Activated T-cell treated with anti-CD3 and anti-CD28 coated beads, Interleukin-2, amount 50 U/mL, for 24 hours (primary cell): ENCODE data around the gene H6PD.

Experiments
- DNase-seq: peaks from one replicate; pipeline ENCODE4 v3.0.0-alpha.2; 2020
- H3K27ac Mint-ChIP-seq: 2 replicates; pipeline ENCODE4 v1.8.0; 2020; ENCODE audit warnings: mild to moderate bottlenecking, mixed read lengths
- H3K27me3 Mint-ChIP-seq: 2 replicates; pipeline ENCODE4 v1.8.0; 2020; ENCODE audit warnings: mixed read lengths
- H3K36me3 Mint-ChIP-seq: 2 replicates; pipeline ENCODE4 v1.8.0; 2020; ENCODE audit warnings: low read depth, mixed read lengths
- H3K4me1 Mint-ChIP-seq: 2 replicates; pipeline ENCODE4 v1.8.0; 2020; ENCODE audit warnings: low read depth, mixed read lengths
- H3K4me3 Mint-ChIP-seq: 2 replicates; pipeline ENCODE4 v1.8.0; 2020; ENCODE audit warnings: mild to moderate bottlenecking, moderate library complexity, mixed read lengths
- H3K9me3 Mint-ChIP-seq: 2 replicates; pipeline ENCODE4 v1.8.0; 2020; ENCODE audit warnings: mixed read lengths

Gene H6PD, protein sequence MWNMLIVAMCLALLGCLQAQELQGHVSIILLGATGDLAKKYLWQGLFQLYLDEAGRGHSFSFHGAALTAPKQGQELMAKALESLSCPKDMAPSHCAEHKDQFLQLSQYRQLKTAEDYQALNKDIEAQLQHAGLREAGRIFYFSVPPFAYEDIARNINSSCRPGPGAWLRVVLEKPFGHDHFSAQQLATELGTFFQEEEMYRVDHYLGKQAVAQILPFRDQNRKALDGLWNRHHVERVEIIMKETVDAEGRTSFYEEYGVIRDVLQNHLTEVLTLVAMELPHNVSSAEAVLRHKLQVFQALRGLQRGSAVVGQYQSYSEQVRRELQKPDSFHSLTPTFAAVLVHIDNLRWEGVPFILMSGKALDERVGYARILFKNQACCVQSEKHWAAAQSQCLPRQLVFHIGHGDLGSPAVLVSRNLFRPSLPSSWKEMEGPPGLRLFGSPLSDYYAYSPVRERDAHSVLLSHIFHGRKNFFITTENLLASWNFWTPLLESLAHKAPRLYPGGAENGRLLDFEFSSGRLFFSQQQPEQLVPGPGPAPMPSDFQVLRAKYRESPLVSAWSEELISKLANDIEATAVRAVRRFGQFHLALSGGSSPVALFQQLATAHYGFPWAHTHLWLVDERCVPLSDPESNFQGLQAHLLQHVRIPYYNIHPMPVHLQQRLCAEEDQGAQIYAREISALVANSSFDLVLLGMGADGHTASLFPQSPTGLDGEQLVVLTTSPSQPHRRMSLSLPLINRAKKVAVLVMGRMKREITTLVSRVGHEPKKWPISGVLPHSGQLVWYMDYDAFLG

DNA sequence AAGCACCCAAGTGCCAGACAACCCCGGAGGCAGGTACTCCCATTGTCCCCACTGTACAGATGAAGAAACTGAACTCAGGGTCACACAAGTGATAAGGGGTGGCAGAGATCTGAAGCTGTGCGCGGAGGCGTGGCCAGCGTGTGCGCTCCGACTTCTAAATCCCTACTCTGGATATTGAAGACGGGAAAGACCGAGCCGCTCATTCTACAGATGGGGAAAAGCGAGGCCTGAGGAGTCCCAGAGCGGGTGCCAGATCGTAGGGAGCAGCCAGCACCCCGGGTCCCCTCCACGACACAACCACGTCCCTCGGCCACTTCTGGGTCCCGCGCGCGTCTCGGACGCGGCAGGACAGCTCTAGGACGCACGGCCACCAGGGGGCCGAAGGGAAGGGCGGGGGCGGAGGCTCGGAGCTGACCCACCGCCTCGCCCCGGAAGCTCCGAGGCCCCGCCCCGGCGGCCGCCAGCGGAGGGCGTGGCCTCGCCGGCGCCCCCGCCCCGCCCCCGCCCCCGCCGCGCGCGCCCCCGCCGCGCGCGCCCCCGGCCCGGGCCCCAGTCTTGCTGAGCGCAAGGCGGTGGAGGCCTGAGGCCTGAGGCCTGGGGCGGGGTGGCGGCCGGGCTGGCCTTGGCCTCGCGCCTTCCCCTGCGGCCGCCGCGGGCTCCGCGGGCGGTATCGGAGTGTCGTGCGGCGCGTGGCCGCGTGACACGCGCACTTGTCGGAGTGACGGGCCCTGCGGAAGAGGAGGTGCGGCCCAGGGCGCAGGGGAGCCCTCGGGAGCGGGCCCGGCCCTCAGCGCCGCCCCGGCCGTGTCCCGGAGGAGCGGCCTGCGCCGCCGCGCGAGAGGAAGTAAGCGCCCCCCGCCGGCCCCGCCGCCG, at the start of gene H6PD:
H6PD (plus strand) TSS at position 552 of the 873 bp plus-strand sequence. CDS start 10,161 bp downstream, outside the sequence.
- Mint-ChIP-seq H3K4me1 (peaks cover 50% of the 10 kb centered on the region), H3K36me3 (peaks cover 6% of the 10 kb centered on the region), H3K4me3 (peak within 1 kb of the TSS; percentile 85), H3K27me3 (no peaks in the 10 kb centered on the region), H3K27ac (peak within 1 kb of the TSS; percentile 94), H3K9me3 (no peaks in the 10 kb centered on the region)
- peak; percentile 85 for DNase-seq

DNA sequence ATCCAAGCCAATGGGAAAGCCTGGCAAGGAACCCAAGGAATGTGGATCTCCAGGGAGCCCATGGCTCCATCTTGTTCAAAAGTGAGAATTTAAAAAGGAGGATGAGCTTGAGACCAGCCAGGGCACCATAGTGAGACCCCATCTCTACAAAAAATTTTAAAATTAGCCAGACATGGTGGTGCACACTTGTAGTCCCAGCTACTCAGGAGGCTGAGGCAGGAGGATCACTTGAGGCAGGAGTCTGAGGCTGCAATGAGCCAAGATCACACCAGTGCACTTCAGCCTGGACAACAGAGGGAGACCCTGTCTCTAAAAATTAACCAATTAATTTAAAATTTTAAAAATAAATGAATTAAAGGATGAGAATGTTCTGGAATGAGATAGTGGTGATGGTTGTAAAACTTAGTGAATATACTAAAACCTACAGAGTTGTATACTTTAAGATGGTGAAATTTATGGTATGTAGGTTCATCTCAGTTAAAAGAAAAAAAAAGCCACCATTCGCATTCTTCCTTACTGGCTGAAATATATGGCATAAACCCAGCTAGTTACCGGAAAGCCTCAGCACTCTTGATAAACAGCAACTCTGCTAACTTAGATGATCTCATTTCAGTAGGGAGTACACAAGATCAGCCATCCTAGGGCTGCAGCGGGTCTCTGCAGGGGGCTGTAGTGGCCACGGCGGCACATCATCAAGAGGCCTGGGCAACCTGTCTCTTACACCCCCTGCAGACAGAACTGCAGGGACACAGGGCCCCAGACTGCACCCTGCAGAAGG, 48.3 kb upstream of the H6PD start:
- no peak for DNase-seq
- peaks cover 8% of the 10 kb centered on the region for H3K4me1 Mint-ChIP-seq
- no peaks in the 10 kb centered on the region for H3K36me3 Mint-ChIP-seq
- no peaks in the 10 kb centered on the region for H3K9me3 Mint-ChIP-seq
- H3K27ac Mint-ChIP-seq: no peak overlapping the region
- no peak overlapping the region for H3K4me3 Mint-ChIP-seq
- H3K27me3 Mint-ChIP-seq: peaks cover 41% of the 10 kb centered on the region

DNA sequence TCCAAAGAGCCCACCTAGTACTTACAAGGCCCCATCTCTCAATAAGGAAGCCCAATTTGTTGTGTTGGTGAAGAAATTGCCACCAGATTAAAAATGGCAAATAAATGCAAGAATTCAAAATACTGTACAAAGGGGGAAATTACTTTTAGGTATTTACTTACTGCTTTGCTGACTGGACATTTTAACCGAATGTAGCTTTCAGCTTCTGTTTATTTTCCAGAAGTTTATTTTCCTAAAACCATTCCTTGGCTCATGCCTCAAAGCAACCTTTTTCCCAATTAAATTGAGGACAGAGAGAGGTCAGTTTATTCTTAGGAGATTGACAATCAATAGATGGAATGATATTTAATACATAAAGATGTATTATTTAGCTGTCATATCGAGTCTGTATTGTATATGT, 47.6 kb upstream of the H6PD start:
- Mint-ChIP-seq H3K4me3 (no peak overlapping the region), H3K27me3 (peaks cover 35% of the 10 kb centered on the region), H3K27ac (no peak overlapping the region), H3K9me3 (no peaks in the 10 kb centered on the region), H3K4me1 (peaks cover under 1% of the 10 kb centered on the region), H3K36me3 (no peaks in the 10 kb centered on the region)
- no peak for DNase-seq

DNA sequence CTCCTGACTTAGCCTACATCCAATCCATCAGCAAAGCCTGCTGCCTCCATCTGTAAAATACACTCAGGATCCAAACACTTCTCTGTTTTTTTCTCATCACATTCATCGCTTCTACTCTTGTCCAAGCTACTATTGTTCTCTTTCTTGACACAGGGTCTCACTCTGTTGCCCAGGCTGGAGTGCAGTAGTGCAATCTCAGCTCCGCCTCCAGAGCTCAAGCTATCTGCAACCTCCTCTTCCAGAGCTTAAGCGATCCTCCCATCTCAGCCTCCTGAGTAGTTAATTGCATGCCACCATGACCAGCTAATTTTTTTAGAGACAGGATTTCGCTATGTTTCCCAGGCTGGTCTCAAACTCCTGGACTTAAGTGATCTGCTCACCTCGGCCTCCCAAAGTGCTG, 44.3 kb upstream of the H6PD start:
- Mint-ChIP-seq H3K27me3 (peaks cover 19% of the 10 kb centered on the region), H3K36me3 (no peaks in the 10 kb centered on the region), H3K4me3 (no peak overlapping the region), H3K4me1 (no peaks in the 10 kb centered on the region), H3K27ac (no peak overlapping the region), H3K9me3 (no peaks in the 10 kb centered on the region)
- DNase-seq: no peak

DNA sequence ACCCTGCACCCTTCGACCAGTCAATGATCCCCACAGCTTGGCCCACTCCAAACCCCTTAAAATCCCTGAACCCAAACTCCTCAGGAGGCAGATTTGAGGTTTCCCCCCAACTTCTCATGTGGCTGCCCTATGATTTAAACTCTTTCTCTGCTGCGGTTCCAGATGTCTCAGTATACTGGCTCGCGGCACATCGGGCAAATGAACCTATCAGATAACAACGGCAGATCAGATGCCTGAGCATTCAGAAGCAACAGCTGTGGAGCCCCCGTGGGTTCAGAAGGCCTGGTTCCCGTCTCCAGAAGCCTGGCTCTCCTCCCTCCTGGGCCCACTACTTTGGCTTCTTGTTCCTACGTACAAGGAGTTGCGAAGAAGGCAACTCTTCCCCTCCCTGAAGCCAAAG, 43.3 kb upstream of the H6PD start:
- Mint-ChIP-seq H3K9me3 (no peaks in the 10 kb centered on the region), H3K27me3 (peaks cover 23% of the 10 kb centered on the region), H3K36me3 (no peaks in the 10 kb centered on the region), H3K27ac (no peak overlapping the region), H3K4me3 (no peak overlapping the region), H3K4me1 (peaks cover 4% of the 10 kb centered on the region)
- no peak for DNase-seq

DNA sequence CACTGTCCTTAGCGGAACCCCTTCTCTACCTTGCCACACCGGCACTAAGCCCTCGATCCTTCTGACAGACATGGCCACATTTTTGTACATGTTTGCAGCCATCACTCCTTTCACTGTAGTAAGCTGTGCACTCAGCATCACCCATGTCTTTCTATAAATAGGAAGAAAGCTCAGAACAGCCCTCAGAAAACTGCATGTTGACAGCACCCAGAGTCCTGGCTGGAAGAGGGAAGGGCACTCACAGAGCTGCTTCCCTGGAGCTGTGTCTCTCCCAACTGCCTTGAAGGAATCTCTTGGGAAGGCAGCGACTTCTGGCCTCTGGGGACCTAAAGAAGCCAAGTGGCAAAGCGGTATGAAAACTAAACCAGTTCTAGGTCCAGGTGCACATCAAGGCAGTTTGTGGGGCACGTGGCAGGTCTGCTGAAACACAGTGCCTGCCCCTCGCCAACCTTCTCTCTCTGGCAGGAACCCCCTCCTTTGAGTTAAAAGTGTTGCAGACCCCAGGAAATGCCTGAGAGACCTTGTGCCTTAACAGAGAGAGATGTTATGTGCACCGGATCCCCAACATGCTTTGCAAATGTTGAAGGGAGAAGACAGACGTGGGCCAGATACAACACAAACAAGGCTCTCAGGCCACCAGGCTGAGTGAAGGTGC, 41.9 kb upstream of the H6PD start:
- Mint-ChIP-seq H3K36me3 (no peaks in the 10 kb centered on the region), H3K4me1 (peaks cover 14% of the 10 kb centered on the region), H3K4me3 (no peak overlapping the region), H3K27ac (no peak overlapping the region), H3K9me3 (no peaks in the 10 kb centered on the region), H3K27me3 (peaks cover 36% of the 10 kb centered on the region)
- no peak for DNase-seq

DNA sequence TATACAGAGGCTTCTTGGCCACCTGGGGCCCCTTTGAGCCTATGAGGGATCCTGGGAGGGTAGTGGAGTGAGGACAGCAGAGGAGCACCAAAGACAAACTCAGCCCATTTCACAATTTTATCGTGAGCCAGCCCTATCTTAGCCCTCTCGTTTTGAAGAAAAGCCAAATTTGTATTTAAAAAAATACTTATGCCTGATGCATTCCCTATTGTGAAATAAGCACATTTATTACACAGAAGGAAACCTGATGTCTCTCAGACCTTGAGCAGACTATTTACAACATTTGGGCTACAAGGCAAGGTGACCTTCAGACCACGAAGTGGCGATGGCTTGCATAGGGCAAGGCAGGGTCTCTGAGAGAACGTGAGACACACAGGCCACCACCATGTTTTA, 41.3 kb upstream of the H6PD start:
- Mint-ChIP-seq H3K27me3 (peaks cover 41% of the 10 kb centered on the region), H3K4me3 (no peak overlapping the region), H3K4me1 (peaks cover 14% of the 10 kb centered on the region), H3K9me3 (no peaks in the 10 kb centered on the region), H3K27ac (no peak overlapping the region), H3K36me3 (no peaks in the 10 kb centered on the region)
- DNase-seq: no peak

DNA sequence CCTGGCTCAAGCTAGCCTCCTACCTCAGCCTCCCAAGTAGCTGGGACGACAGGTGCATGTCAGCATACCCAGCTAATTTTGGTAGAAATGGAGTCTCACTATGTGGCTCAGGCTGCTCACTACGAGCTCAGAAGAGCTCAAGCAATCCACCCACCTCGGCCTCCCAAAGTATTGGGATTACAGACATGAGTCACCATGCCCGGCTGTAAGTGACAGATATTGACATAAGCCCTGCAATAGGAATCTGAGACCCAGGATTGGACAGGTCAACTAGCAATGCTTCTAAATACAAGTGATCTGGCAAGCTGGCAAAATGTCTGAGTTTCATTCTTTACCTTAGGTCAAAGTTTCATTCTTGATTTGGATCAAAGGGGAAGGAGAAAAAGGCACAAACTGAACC, 40.5 kb upstream of the H6PD start:
- no peaks in the 10 kb centered on the region for H3K36me3 Mint-ChIP-seq
- peaks cover 18% of the 10 kb centered on the region for H3K4me1 Mint-ChIP-seq
- DNase-seq: no peak
- H3K27me3 Mint-ChIP-seq: peaks cover 48% of the 10 kb centered on the region
- H3K27ac Mint-ChIP-seq: no peak overlapping the region
- no peaks in the 10 kb centered on the region for H3K9me3 Mint-ChIP-seq
- no peak overlapping the region for H3K4me3 Mint-ChIP-seq

DNA sequence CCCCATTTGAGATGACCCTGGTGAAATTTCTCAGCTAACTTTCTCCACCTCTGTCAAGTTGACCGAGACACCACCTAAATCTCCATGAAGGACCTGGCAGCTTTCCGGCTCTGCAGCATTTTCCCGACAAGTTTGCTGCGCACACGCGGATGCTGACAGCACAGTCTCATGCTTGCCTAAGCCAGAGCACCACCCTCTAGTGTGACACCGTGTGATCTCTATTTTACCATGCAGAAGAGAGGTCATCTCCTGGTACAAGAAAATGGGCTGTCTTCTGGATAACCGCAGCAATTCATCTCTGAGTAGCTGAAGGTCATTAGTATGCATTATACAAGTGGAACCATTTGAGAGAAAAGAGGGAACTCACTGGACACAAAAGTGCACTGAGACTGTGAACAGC, 38.9 kb upstream of the H6PD start:
- no peak for DNase-seq
- Mint-ChIP-seq H3K36me3 (no peaks in the 10 kb centered on the region), H3K27me3 (peaks cover 56% of the 10 kb centered on the region), H3K4me3 (no peak overlapping the region), H3K4me1 (peaks cover 31% of the 10 kb centered on the region), H3K27ac (no peak overlapping the region), H3K9me3 (no peaks in the 10 kb centered on the region)

DNA sequence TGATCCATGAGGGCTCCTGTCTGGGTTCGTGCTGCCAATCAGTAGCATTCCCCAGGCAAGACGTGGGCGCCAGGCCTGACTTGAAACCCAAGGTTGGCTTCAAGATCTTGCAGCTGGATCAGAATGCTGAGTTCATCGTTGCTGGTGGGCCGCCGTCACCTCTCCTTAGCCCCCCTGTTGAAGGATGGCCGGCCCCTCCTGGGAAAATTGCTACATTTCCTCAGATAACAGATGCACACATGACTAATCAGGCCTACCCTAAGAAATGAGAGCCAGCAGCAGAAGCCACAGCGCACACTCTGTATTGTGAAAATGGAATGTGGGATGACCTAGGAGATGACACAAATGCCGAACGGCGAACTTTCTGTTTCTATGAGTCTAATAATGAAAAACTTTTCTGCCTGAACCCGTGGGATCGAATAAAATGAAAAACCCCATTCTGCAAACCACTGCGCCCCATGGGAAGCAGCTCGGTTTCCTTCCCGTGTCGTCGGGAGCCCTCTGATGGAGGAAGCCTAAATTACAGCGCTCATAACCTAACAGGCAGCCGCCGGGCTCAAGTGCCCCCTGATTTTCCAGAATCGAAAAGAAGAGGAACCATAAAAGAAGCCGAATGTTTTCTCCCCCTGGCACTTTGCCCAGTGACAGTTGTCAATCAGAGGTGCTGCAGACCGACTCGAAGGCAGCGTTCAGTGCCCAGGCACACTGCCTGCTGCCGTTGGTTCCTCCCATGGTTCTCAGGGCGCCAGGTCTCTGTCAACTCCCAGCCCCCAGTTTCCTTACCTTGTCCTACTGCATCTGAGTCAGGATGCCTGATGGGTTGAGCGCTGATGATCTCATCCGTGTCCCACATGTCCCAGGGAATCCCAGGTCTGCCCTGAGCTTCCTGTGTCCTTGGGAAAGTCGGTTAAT, 38.2 kb upstream of the H6PD start:
- Mint-ChIP-seq H3K9me3 (no peaks in the 10 kb centered on the region), H3K4me3 (no peak overlapping the region), H3K27me3 (peaks cover 58% of the 10 kb centered on the region), H3K36me3 (no peaks in the 10 kb centered on the region), H3K4me1 (peaks cover 36% of the 10 kb centered on the region), H3K27ac (no peak overlapping the region)
- peak; percentile 70 for DNase-seq

DNA sequence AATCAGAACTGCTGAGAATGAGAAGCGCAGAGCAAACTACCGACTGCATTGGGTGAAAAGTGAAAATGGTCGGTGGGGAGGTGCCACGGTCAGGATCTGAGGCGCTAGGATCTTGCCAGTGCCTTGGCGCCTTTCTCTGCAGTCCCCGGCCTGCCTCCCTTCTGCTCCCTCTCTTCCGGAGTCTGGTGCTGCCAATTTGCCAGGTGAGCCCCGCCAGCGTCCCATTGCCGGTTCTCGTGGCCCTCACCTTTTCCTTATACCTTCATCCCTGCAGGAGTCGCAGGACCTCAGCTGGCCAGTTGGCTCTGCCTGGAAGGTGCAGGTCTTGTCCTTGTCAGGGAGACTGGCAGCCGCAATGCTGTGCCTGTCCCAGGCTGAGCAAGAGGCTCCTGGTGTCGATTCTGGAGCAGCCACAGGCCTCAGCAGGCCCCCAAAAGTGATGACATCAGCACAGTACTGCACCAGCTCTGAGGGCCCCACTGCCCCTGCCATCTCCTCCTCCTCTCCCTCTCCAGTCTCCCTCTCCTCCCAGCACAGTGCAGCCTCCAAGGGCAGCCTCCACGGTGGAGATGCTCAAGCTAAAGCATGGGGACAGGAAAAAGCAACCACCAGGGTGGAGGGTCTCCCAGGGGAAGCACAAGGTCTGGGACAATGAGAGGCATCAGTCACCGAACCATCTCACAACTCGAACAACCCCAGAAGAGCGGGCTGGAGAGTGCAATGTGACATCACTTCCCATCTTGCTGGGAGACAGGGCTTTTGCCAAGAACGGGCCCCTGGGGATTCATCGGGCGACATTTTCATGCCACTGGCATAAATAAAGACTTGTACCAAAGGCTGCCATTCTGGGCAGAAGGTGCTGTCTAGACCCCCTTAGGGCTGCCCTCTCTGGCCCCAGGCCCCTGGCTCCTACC, 37.1 kb upstream of the H6PD start:
- Mint-ChIP-seq H3K36me3 (no peaks in the 10 kb centered on the region), H3K27ac (no peak overlapping the region), H3K27me3 (peaks cover 64% of the 10 kb centered on the region), H3K9me3 (no peaks in the 10 kb centered on the region), H3K4me3 (no peak overlapping the region), H3K4me1 (peaks cover 45% of the 10 kb centered on the region)
- DNase-seq: no peak
